Measurements from ENCODE around the gene EFCAB5. TPM values are rescaled to one million over a fixed set of nuclear protein-coding genes. Genes with fewer than 3 reads are reported as not detected.
A peak's percentile ranks its signal among the peaks of the same experiment; 100 is the strongest.

Gene EFCAB5
- total RNA-seq, 1 donor from 2014 or later = 1.00 TPM

- peak overlapping the region; percentile 90 for H3K4me2 ChIP-seq (ENCODE audit: low read length)
- Mint-ChIP-seq H3K27me3 (ENCODE audit: low read depth, unreplicated experiment) (no peaks in the 10 kb centered on the region), H3K36me3 (ENCODE audit: low read depth, unreplicated experiment) (no peaks in the 10 kb centered on the region), H3K27ac (ENCODE audit: unreplicated experiment) (peak overlapping the region; percentile 93), H3K4me3 (ENCODE audit: unreplicated experiment) (no peak overlapping the region), H3K4me1 (ENCODE audit: low read depth, unreplicated experiment) (peaks cover 12% of the 10 kb centered on the region), H3K9me3 (ENCODE audit: unreplicated experiment) (no peaks in the 10 kb centered on the region)
- peaks cover 21% of the 10 kb centered on the region for H3K4me1 ChIP-seq (ENCODE audit: insufficient read depth, low read length)
- H2AFZ ChIP-seq (ENCODE audit: low read depth, low read length) = peak overlapping the region; percentile 95
- H4K20me1 ChIP-seq (ENCODE audit: insufficient read depth, low read length) = peaks cover 23% of the 10 kb centered on the region
- H3K27me3 ChIP-seq (ENCODE audit: insufficient read depth, low read length) = no peaks in the 10 kb centered on the region
- peaks cover 58% of the 10 kb centered on the region for H3K79me2 ChIP-seq (ENCODE audit: insufficient read depth, low read length)
- H3K9me3 ChIP-seq (ENCODE audit: insufficient read depth, low read depth, low read length) = no peaks in the 10 kb centered on the region
- TF ChIP-seq CTCF (IDR thresholded peaks at IDR 0.05; ENCODE audit: insufficient read depth, low read depth, low read length) (no peak), EZH2 (IDR thresholded peaks at IDR 0.05; ENCODE audit: insufficient read depth, low read length) (no peak)
- DNase-seq (ENCODE audit: low read depth) (peak; percentile 20), FAIRE-seq (no peak)
- H3K27ac ChIP-seq (ENCODE audit: low read depth, low read length) = peak overlapping the region; percentile 85
- H3K36me3 ChIP-seq (ENCODE audit: insufficient read depth, low read length) = no peaks in the 10 kb centered on the region
- H3K9ac ChIP-seq (ENCODE audit: low read length) = peak overlapping the region; percentile 87
- peak overlapping the region; percentile 91 for H3K4me3 ChIP-seq (ENCODE audit: insufficient read depth, low read depth, low read length)
Observed at GRCh38 chr17:29929006-29929532, 12.4 kb upstream of the EFCAB5 start.

GRCh38 chr17:29929533-29930408 lies 11.7 kb upstream of the EFCAB5 start, which contains the start of gene SSH2:
TSS of gene SSH2 (minus strand) at chr17:29930228. CDS start at chr17:29930000, 228 bp downstream.
- H3K79me2 ChIP-seq (ENCODE audit: insufficient read depth, low read length) = peaks cover 51% of the 10 kb centered on the region
- peak within 1 kb of the TSS; percentile 85 for H3K27ac ChIP-seq (ENCODE audit: low read depth, low read length)
- H3K9me3 ChIP-seq (ENCODE audit: insufficient read depth, low read depth, low read length) = no peaks in the 10 kb centered on the region
- H3K36me3 Mint-ChIP-seq (ENCODE audit: low read depth, unreplicated experiment) = no peaks in the 10 kb centered on the region
- no peaks in the 10 kb centered on the region for H3K9me3 Mint-ChIP-seq (ENCODE audit: unreplicated experiment)
- FAIRE-seq (no peak), DNase-seq (ENCODE audit: low read depth) (peak; percentile 52)
- H2AFZ ChIP-seq (ENCODE audit: low read depth, low read length) = peak within 1 kb of the TSS; percentile 95
- peak within 1 kb of the TSS; percentile 93 for H3K27ac Mint-ChIP-seq (ENCODE audit: unreplicated experiment)
- peaks cover 22% of the 10 kb centered on the region for H4K20me1 ChIP-seq (ENCODE audit: insufficient read depth, low read length)
- H3K4me1 Mint-ChIP-seq (ENCODE audit: low read depth, unreplicated experiment) = peaks cover 12% of the 10 kb centered on the region
- H3K9ac ChIP-seq (ENCODE audit: low read length) = peak within 1 kb of the TSS; percentile 87
- H3K4me2 ChIP-seq (ENCODE audit: low read length) = peak within 1 kb of the TSS; percentile 90
- peaks cover 21% of the 10 kb centered on the region for H3K4me1 ChIP-seq (ENCODE audit: insufficient read depth, low read length)
- H3K36me3 ChIP-seq (ENCODE audit: insufficient read depth, low read length) = no peaks in the 10 kb centered on the region
- H3K27me3 Mint-ChIP-seq (ENCODE audit: low read depth, unreplicated experiment) = no peaks in the 10 kb centered on the region
- TF ChIP-seq CTCF (IDR thresholded peaks at IDR 0.05; ENCODE audit: insufficient read depth, low read depth, low read length) (no peak), EZH2 (IDR thresholded peaks at IDR 0.05; ENCODE audit: insufficient read depth, low read length) (no peak)
- H3K4me3 Mint-ChIP-seq (ENCODE audit: unreplicated experiment) = no peak within 1 kb of the TSS
- H3K27me3 ChIP-seq (ENCODE audit: insufficient read depth, low read length) = no peaks in the 10 kb centered on the region
- peak within 1 kb of the TSS; percentile 91 for H3K4me3 ChIP-seq (ENCODE audit: insufficient read depth, low read depth, low read length)

Measured in astrocyte (in vitro differentiated cells and primary cell).